GM21825 (cell line): Measurements from ENCODE around the gene CHRNA5.

ENCODE experiments used
- ATAC-seq: cut with Tn5 transposase; IDR thresholded peaks from one replicate; pipeline ENCODE4 v1.9.1; 2021; ENCODE audit warnings: mild to moderate bottlenecking, moderate library complexity; ENCODE audit not compliant: unreplicated experiment

CHRNA5 gene

DNA sequence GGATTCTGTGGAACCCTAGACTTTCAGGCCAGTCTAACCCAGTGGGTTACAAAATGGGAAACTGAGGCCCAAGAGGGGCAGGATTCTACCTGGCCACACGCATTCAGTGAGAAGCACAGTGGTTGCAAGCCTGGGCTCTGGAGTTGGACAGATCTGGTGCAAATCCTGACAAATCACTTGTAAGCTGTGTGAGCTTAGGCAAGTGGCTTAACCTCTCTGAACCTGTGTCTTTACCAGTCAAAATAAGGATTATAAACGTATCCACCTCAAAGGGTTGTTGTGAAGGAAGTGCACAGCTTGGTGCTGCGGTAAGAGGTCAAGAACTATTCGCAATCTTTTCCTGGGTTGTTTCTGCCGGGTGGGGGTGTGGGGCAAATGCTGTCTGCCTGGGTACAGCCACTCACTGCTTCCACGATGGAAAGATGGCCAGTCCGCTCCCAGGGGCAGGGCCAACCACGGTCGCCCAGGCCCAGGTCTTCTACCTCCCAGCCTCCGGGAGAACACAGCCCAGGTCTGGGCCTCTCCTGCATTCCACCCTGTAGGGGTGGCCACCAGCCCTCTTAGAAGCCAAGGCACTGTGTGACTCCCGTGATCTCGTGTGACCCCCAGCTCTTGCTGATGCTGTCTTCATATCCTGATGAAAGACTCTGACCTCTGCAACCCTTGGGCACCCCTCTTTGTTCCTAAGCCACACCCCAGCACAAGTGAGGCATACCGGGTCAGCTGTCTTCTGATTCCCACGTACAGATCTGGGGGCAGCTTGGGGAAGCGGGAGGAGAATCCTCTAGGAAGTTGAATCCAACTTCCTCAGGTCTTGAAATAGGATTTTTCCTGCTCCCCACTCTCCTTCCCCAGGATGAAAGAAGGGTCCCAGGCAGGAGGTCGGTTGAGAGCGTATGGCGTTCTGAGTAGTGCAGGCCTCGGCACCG lies 54.0 kb downstream of the CHRNA5 start:
- no peak for ATAC-seq

DNA sequence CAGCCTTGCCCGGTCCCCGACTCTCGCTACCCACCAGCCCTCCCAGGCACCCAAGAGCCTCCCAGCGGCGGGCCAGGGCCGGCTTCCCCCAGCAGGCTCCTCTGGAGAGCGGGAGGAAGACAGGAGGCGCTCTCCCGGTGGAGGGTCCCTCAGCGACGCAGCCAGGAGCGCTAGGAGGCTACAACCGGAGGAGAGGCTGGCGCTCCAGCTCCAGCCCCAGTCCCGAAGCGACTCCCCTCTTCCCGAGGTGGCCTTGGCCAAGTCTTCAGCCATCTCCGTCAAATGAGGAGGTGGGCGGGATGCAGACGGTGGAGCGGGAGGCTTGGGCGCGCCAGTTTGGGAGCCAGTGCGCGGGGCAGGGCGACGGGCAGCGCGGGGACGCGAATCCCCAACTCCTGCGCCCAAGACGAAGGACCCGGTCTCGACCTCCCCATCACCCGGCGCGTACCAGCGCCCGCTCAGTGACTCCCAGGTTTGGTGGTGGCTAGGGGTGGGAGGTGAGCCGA lies 54.8 kb downstream of the CHRNA5 start:
- ATAC-seq = no peak

DNA sequence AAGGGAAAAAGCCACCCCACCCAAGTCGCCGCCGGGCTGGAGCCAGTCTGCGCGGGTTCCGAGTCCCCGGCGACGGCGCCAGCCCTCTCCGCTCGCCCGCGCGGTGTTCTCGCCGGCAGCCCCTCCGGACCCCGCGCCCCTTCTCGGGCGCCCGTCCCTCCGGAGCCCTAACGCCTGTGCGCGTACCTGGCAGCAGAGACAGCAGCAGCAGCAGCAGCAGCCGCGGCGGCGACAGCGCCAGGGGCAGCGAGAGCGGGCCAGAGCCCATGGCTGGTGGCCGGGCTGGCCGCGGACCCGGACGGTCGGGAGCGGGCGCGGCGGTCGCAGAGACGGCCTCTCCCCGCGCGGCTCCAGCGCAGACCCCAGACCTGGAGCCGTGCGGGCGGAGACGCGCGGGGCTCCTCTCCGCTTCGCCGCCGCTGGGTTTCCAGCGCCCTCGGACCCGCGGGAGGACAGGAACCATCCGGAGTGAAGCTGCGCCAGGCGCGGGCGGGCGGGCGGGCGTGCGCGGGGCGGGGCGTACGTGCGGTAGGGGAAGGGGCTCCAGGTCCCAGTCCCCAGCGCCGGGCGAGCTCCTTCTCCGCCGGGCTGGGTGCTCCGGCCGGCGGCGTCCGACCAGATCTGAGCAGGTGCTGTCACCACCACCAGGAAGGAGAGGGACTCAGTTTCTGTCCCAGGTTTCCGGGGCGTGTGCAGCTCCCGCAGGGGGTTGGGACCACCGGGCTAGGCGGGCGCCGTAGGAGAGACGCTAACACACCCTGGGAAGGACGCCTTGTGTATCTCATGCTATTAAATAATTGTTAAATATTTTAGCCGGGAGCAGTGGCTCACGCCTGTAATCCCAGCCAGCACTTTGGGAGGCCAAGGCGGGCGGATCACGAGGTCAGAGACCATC lies 55.5 kb downstream of the CHRNA5 start, which contains the start of gene CHRNA3:
Gene CHRNA3, minus strand, starts transcription at position 470 of the 895 bp plus-strand sequence. Its CDS starts 202 bp downstream, at position 268.
- ATAC-seq = no peak

DNA sequence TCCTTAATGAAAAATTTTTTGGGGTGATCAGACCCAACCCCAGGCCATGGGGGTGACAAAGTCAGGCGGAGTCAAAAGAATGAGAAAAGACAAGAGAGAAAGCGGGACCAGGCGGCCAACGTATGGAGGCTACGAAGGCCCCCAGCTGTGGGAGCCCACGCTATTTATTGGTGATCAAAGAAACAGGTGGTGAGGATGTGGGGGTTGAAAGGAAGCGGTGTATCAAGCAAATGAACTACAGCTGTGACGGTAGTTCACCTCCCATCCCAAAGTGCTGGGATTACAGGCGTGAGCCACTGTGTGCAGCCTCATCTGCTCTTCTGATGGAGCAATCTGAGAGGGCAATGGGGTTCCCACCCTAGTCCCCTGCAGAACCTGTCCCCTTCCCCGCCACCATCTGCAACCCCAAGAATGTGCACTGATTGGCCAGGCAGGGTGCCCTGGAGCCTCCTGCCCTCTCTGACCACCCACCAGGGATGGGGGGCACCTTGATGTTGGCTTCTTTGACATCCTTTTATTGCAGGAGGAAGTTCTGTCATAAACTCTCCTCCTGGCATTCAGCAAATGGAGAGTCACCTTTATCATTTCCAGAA lies 56.6 kb downstream of the CHRNA5 start:
- no peak for ATAC-seq

DNA sequence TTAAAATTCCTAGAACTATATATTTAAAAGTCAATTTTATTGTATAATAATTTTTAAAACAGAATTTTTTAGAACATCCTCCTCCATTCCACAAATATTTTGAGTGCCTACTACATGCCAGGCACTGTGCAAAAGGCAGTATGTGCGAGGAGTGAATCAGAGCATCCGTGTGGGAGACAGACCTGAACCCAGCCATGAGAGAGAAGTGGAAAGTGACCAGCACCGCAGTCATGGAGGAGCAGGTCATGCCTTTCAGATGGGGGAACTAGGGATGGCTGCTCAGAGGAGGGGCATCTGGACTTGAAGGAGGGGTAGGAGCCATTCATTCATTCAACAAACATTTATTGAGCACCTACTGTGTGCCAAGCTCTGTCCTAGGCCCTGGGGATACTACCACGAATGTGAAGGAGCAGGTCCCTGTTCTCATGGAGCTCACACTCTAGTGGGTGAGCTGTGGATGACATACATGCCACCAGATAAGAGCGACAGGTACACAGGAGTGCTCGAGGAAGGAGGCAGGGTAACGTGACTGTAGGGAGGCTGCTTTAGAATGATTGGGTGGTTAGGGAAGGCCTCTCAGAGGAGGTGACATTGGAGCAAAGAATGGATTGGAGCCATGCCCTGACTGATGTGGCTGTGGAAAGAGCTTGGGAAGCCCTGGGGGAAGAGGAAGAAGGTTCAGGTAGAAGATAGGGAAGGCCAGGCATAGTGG lies 58.6 kb downstream of the CHRNA5 start:
- ATAC-seq = no peak

DNA sequence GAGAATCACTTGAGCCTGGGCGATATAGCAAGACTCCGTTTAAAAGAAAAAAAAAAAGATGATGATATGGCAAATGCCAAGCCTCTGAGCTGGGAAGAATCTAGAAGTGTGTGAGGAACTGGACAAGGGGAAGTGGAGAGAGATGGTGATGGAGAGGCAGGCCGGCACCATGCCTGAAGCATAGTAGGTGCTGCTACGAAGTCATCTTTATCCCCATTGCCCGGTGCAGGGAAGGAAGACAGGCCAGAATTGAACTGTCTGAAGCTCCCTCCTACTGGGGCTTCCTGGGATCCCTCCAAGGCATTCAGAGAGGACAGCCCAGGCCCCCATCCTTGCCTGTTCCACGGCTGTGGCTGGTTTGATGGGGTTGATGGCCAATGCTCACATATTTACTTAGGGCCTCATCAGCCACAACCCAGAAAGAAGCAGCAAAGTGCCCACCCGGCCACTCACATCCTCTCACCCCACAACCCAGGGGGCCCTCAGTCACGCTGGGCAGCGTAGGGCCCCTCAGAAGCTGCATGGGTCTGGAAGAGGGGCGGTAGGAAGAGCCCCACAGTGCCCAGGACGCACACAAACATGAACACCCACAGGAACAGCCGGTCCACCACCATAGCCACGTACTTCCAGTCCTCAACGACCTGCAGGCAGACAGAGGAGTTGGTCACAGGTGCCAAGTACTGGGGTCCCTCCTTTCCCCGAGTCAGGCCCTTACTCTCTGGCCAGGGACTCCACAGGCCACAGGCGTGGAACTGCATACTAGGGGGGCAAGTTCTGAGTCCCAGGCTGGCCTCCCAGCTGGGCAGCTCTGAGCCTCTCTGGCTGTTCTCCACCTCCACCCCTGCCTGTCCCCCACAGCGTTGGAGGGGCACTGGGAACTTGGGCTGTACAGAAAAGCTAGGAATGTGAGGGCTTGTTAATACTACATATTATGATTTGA lies 59.6 kb downstream of the CHRNA5 start:
- ATAC-seq = no peak

DNA sequence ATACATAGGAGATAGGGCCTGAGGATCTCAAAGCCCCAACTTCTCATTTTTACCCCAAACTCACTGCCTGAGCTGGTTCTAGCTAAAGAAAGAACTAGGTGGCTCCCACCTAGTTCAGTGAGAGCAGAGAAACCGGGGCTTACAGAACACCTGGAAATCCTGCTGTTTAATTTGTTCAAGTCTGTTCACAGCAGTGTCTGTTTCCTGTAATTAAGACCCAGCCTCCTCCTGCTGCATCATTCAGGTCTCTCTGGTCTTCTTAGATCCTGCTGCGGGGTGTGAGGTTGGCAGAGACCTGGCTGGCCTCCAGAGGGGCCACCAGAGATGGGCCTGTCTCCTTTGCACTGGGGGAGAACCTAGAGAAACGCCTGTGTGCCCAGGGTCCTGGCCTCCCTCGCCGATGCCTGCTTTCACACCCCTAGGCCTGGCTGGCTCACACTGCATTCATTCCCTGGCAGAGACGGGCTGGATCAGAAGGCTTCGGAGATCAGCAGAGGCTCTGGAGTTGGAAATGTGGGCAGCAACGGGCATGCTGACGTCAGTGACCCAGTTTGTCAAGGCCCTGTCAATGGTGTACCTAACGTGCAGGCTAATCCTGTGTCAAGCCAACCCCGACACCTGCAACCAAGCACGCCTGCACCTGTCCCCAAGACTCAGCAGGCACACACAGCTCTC lies 60.4 kb downstream of the CHRNA5 start:
- ATAC-seq = no peak

DNA sequence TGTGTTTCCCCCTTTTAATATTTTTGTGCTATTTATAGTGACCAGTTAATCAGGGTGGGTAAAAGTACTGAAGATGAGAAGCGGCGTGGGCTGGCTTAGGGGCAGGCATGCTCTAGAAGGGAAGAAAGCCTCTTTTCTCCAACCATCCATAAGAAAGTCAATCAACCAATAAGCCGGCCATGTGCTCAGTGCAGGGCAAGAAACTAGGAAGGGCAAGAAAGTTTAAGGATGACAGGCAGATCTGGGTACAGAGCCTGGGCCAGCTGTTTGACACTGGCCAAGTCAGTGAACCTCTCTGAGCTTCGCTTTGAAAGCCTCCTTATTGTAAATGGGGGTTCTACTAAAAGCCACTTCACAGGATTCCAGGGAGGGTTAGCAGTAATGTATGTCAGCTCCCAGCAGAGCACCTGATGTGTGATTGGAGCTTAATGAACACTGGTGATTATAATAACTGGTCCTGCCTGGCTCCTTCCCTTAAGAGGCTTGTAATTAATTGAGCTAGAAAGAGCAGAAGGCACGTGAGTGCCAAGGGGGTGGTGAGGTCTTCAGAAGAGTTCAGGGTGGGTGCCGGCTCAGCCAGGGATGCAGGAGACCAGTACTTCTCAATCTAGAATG lies 61.2 kb downstream of the CHRNA5 start:
- no peak for ATAC-seq

DNA sequence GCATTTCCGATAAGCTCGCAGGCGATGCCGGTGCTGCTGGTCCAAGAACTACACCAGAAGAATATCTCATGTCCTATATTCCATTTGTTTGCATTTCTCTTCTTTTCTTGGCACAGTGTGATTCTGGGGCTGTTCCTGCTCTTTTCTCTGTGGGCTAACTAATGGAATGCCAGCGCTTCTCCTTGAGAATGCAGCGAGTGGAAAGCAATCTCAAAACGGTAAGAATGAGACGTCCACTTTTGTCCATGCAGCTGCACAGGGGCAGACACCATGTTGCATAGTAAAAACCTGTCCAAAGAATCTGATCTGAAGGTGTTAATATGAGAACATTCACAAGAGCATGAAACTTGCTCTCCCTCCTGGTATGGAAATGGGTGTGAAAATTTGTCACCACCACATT lies 62.0 kb downstream of the CHRNA5 start:
- ATAC-seq = no peak

DNA sequence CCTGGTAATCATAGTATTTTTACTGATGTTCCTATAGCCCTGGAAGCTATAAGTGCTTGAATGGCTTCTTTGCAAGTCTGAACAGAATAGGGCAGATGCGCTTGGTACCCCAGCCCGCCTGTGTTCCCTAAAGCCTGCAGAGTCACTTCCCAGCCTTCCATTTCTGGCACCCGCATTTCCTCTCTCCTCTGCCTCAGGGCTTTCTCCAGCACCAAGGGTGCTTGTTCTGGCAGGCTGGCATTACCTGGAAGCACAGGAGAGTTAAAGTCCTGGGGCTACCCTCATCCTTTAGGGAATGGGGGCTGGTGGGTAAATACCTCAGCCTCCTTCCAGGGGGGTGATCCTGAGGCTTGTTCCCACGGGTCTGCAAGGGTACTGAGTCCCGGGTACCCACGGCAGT lies 62.9 kb downstream of the CHRNA5 start:
- no peak for ATAC-seq

DNA sequence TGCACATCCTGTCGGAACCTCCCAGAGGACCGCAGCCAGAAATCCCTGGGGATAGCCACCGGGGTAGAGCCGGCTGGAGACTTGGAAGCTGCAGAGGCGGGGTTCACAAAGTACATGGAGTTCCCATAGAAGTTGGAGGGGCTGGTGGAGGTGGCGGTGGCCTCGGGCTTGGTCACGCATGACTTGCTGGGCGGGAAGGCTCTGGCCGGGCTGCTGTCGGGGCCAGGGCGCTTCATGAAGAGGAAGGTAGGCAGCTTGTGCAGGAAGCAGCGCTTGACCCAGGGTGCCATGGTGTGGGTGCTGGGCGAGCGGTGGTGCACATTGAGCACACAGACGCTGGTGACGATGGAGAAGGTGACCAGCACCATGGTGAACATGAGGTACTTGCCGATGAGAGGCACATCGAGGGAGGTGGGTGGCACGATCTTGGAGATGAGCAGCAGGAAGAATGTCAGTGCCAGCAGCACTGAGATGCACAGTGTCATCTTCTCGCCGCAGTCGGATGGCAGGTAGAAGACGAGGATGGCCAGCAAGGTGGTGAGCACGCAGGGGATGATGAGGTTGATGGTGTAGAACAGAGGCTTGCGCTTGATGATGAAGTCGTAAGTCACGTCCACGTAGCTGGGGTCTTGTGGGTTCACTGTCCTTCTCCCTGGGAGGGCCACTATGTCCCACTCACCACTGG lies 63.9 kb downstream of the CHRNA5 start:
- ATAC-seq = no peak

DNA sequence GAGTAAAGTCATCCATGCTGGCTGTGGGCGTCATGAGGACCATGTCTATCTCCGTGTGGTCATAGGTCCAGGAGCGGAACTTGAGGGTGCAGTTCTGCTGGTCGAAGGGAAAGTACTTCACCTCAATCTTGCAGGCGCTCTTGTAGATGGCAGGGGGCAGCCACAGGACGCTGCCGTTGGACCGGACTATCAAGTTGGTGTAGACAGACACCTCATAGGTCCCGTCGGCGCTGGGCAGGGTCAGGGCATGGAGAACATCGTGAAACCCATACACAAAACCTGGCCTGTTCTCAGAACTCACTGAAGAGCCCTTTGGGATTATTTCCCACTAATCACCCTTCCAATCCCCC lies 64.4 kb downstream of the CHRNA5 start:
- no peak for ATAC-seq

DNA sequence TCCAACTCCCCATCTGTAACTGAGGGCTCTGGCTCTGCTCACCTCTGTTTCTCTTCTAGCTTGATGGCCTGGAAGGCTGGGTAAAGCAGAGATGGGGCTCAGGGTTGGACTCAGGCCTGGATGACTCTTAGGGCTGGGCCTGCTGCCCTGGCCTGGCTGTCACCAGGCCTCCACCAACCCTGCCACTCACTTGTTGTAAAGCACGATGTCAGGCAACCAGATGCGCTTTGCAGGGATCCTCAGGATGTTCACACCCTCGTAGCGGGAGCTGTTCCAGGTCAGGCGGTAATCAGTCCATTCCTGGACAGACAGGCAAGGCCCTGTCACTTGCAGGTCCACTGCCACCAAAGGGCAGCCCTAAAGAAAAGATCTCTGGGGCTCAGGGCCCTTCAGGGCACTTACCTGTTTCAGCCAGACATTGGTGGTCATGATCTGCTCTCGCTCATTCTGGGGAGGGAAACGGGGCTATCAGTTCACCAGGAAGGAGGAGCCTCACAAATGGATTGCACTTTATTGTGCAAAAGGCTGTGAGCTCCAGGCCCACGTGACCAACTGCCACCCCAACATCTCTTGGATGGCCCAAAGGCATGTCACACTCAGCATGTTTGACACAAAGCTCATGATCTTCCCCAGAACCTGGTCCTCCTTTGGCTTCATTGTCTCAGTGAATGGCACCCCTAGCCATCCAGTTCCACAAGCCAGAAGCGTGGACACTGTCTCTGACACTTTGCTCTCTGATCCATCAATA lies 65.7 kb downstream of the CHRNA5 start:
- no peak for ATAC-seq

DNA sequence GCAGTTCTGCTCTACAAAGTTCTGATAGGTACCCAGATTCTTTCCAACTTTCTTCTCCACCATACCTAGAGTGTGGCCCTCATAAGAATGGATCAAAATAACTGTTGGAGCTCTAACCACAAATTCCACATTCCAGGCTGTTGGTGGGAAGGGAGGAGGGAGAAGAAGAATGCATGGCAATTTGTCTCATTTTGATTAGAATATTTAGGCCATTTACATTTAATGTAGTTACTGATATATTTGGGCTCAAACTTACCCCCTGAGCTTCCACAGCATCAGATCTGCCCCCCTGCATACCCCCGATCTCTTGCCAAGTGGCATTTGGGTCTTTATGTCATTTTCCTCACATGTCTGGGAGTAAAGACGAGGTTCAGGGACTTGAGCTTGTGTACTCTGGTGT lies 68.0 kb downstream of the CHRNA5 start:
- ATAC-seq = no peak

DNA sequence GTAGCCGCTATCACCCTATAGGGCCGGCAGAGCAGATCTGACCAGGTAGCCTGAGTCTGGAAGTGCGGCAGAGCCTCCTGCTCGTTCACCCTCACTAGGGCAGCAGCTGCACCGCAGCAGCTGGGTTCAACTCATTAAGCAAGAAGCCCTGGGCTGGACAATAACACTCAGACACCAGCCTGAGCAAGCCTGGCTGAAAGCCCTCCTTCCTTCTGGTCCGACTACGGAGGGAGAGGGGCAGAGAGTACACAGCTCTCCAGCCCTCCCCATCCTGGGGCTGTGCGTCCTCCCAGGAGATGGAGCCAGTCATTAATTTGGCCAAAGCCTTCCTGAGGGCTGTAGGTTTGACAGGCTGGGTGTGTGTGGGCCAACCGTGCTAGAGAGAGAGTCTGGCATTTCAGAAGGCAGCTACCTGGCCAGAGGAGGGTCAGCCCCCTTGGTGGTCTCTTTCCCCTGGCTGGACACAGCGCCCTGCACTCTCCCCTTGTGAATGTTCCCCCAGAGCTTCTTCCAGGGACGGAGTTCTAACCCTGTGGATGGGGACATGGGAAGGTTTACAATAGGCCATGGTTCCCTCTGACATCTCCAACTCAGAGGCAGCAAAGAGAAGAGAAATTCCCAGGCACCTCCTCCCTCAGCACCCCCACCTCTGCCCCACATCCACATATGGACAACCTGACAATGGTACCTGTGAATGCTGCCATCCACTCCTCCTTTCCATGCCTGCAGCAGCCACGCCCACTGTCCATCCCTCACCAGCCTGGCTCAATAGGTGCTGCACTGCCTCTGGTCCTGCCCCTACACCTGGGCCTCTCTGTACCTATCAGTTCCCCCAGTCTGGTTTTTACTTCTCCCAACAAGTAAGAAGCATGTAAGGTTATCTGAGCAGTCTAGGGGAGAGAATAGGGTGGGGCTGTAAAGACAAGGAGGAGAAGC lies 69.2 kb downstream of the CHRNA5 start:
- ATAC-seq = no peak

DNA sequence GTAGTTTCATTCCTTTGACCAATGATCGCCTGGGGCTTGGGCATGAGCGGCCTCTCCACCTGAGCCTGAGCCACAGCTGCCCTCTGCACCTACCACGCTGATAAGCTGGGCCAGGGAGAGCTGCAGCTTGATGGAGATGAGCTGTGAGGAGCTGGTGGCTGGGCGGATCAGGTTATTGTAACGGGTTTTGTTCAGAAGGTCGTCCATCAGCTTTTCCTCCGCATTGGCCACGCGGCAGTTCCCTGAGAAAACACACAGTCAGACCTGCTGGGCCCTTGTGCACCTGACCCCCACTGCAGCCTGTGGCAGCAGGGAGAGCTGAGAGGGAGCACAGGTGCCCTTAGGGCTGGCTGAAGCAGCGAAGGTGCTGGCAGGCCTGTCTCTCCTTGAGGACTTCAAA lies 70.0 kb downstream of the CHRNA5 start:
- ATAC-seq = no peak
